MM.1S (cell line): ENCODE measurements around the gene REST.
"Not testable (repeated sequence)": the region's sequence is repeated elsewhere in the genome, so short reads cannot be mapped to it uniquely, and the experiment has no call there.

Experiments
- DNase-seq: peaks from one replicate; pipeline ENCODE4 v3.0.0-alpha.2; 2015
- H2AFZ ChIP-seq: fragments of 300-600 bp; sonication (generic); 2 replicates; pipeline ENCODE4 v1.6.0; 2016; ENCODE audit warnings: antibody characterized with exemption, low read length
- H3F3A ChIP-seq: fragments of 300-600 bp; sonication (generic); 2 replicates; pipeline ENCODE4 v1.6.1; 2016; ENCODE audit warnings: mild to moderate bottlenecking, antibody characterized with exemption, low read length, moderate library complexity, mixed read lengths; ENCODE audit not compliant: insufficient read depth
- H3K27ac ChIP-seq: fragments of 300-600 bp; sonication (generic); 2 replicates; pipeline ENCODE4 v1.5.1; 2016; ENCODE audit warnings: mild to moderate bottlenecking, low read length
- H3K27me3 ChIP-seq: fragments of 300-600 bp; sonication (generic); replicated peaks from 2 replicates; pipeline ENCODE4 v1.6.0; 2016; ENCODE audit warnings: low read length; ENCODE audit not compliant: insufficient read depth
- H3K36me3 ChIP-seq: fragments of 300-600 bp; sonication (generic); replicated peaks from 2 replicates; pipeline ENCODE4 v1.6.1; 2016; ENCODE audit warnings: mild to moderate bottlenecking, low read length, mixed read lengths; ENCODE audit not compliant: insufficient read depth
- H3K4me1 ChIP-seq: fragments of 300-600 bp; sonication (generic); 2 replicates; pipeline ENCODE4 v1.6.1; 2016; ENCODE audit warnings: low read length, mixed read lengths
- H3K4me2 ChIP-seq: fragments of 300-600 bp; sonication (generic); 2 replicates; pipeline ENCODE4 v1.6.0; 2016; ENCODE audit warnings: low read depth, low read length
- H3K4me3 ChIP-seq: fragments of 300-600 bp; sonication (generic); 2 replicates; pipeline ENCODE4 v1.5.1; 2016; ENCODE audit warnings: low read length, mixed read lengths
- H3K79me2 ChIP-seq: fragments of 300-600 bp; sonication (generic); 2 replicates; pipeline ENCODE4 v1.6.1; 2016; ENCODE audit warnings: mixed run types, low read length, mixed read lengths
- H3K9ac ChIP-seq: fragments of 300-600 bp; sonication (generic); 2 replicates; pipeline ENCODE4 v1.6.1; 2016; ENCODE audit warnings: low read length, mixed read lengths
- H3K9me2 ChIP-seq: fragments of 300-600 bp; sonication (generic); replicated peaks from 2 replicates; pipeline ENCODE4 v1.6.1; 2016; ENCODE audit warnings: mild to moderate bottlenecking, low read length, mixed read lengths; ENCODE audit not compliant: insufficient read depth
- H3K9me3 ChIP-seq: fragments of 300-600 bp; sonication (generic); replicated peaks from 2 replicates; pipeline ENCODE4 v1.6.1; 2016; ENCODE audit warnings: mild to moderate bottlenecking, low read length, mixed read lengths; ENCODE audit not compliant: insufficient read depth
- H4K20me1 ChIP-seq: fragments of 300-600 bp; sonication (generic); 2 replicates; pipeline ENCODE4 v1.6.1; 2016; ENCODE audit warnings: mild to moderate bottlenecking, low read length, moderate library complexity, mixed read lengths; ENCODE audit not compliant: insufficient read depth
- EZH2 ChIP-seq: fragments of 300-600 bp; sonication (generic); optimal IDR thresholded peaks from 2 replicates; pipeline ENCODE3; 2017; ENCODE audit warnings: low read depth, mild to moderate bottlenecking, antibody characterized with exemption, low read length, mixed read lengths
- EZH2phosphoT487 ChIP-seq: fragments of 300-600 bp; sonication (generic); IDR thresholded peaks from 2 replicates; pipeline ENCODE4 v1.6.1; 2018; ENCODE audit warnings: antibody characterized with exemption, low read length
- TF ChIP-seq, protein P1 (sequence below): fragments of 300-600 bp; sonication (generic); IDR thresholded peaks from 2 replicates; pipeline ENCODE4 v1.5.1; 2016; ENCODE audit warnings: antibody characterized with exemption, low read length, mixed read lengths

Gene REST

DNA sequence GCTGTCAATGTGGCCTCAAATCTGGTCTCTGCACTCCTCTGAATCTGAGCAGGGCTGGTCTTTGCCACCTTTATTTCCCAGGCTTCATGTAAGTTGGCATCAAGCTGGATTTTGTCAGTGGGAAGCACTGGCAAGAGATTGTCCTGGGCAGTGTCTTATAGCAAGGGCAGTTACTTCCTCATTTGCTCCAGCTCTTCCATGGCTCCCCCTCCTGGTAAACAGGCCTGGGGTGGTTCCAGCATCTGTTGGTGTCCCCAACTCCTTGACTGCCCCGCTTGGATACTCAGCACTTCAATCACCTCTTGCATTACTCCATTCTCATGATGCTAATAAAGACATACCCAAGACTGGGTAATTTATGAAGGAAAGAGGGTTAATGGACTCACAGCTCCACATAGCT is 15.0 kb upstream of the REST start:
- no peaks in the 10 kb centered on the region for H3K79me2 ChIP-seq
- H3K4me1 ChIP-seq: peaks cover 8% of the 10 kb centered on the region; the same call in 1 of the 2 replicates
- TF ChIP-seq EZH2phosphoT487 (no peak), EZH2 (no peak)
- TF ChIP-seq, protein P1, sequence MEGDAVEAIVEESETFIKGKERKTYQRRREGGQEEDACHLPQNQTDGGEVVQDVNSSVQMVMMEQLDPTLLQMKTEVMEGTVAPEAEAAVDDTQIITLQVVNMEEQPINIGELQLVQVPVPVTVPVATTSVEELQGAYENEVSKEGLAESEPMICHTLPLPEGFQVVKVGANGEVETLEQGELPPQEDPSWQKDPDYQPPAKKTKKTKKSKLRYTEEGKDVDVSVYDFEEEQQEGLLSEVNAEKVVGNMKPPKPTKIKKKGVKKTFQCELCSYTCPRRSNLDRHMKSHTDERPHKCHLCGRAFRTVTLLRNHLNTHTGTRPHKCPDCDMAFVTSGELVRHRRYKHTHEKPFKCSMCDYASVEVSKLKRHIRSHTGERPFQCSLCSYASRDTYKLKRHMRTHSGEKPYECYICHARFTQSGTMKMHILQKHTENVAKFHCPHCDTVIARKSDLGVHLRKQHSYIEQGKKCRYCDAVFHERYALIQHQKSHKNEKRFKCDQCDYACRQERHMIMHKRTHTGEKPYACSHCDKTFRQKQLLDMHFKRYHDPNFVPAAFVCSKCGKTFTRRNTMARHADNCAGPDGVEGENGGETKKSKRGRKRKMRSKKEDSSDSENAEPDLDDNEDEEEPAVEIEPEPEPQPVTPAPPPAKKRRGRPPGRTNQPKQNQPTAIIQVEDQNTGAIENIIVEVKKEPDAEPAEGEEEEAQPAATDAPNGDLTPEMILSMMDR: no peak
- no peak overlapping the region for H3K4me3 ChIP-seq
- no peaks in the 10 kb centered on the region for H3K36me3 ChIP-seq
- H3F3A ChIP-seq: no peaks in the 10 kb centered on the region; the same call in 1 of the 2 replicates
- no peak overlapping the region for H2AFZ ChIP-seq
- no peaks in the 10 kb centered on the region for H3K9me3 ChIP-seq
- DNase-seq: no peak
- H3K9ac ChIP-seq: no peak overlapping the region
- H3K27ac ChIP-seq: no peak overlapping the region
- no peak overlapping the region for H3K4me2 ChIP-seq
- H3K27me3 ChIP-seq: no peaks in the 10 kb centered on the region
- H4K20me1 ChIP-seq: no peaks in the 10 kb centered on the region
- no peaks in the 10 kb centered on the region for H3K9me2 ChIP-seq

- not testable (repeated sequence) for H3K9ac ChIP-seq, H3K4me1 ChIP-seq, H3K4me3 ChIP-seq, DNase-seq, H2AFZ ChIP-seq, H3K9me3 ChIP-seq, H3K27me3 ChIP-seq, H3K79me2 ChIP-seq, H3K4me2 ChIP-seq, H3F3A ChIP-seq, H3K36me3 ChIP-seq, H3K9me2 ChIP-seq, H3K27ac ChIP-seq, H4K20me1 ChIP-seq
These were observed 9.9 kb upstream of the REST start for GRCh38 chr4:56897842-56898241.

DNA sequence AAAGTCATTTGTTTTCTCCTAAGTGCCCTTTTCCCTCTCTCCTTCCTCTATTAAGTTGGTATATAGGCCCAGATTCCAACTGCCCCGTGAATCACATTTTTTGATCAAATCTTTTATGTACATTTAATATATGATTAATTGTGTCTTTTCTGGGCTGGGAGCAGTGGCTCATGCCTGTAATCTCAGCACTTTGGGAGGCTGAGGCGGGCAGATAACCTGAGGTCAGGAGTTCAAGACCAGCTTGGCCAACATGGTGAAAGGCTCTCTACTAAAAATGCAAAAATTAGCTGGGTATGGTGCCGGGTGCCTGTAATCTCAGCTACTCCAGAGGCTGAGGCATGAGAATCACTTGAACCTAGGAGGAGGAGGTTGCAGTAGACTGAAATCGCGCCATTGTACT is 7.5 kb upstream of the REST start:
- H3K36me3 ChIP-seq, H4K20me1 ChIP-seq, H3K4me2 ChIP-seq, H3K4me1 ChIP-seq, H3K4me3 ChIP-seq, H3K9me3 ChIP-seq, H3F3A ChIP-seq, H3K9ac ChIP-seq, H3K79me2 ChIP-seq, H2AFZ ChIP-seq, H3K27ac ChIP-seq, H3K9me2 ChIP-seq, H3K27me3 ChIP-seq, DNase-seq: not testable (repeated sequence)

DNA sequence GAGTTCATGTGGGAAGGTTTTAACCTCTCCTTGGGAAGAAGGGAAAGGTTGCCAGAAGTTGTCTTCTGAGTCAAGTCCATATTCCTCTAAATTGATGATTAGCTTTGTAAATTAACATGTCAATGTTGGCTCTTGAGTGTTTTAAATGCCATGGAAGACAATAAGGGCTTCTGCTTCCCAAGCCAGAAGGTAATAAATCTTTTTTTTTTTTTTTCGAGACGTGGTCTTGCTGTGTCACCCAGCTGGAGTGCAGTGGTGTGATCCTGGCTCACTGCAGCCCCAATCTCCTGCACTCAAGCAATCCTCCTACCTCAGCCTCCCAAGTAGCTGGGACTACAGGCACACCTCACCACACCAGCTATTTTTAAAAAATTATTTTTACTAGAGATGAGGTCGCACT is 5.0 kb upstream of the REST start:
- peaks cover 5% of the 10 kb centered on the region; the same call in 1 of the 2 replicates for H3F3A ChIP-seq
- peaks cover 8% of the 10 kb centered on the region; the same call in 1 of the 2 replicates for H3K27me3 ChIP-seq
- H3K9ac ChIP-seq: no peak overlapping the region
- no peaks in the 10 kb centered on the region for H3K9me2 ChIP-seq
- no peaks in the 10 kb centered on the region for H3K9me3 ChIP-seq
- H2AFZ ChIP-seq: no peak overlapping the region
- no peaks in the 10 kb centered on the region for H4K20me1 ChIP-seq
- H3K36me3 ChIP-seq: no peaks in the 10 kb centered on the region
- no peak for DNase-seq
- no peak overlapping the region for H3K27ac ChIP-seq
- H3K79me2 ChIP-seq: no peaks in the 10 kb centered on the region
- TF ChIP-seq, protein P1: no peak
- TF ChIP-seq EZH2 (no peak), EZH2phosphoT487 (no peak)
- peaks cover 7% of the 10 kb centered on the region; the same call in 1 of the 2 replicates for H3K4me1 ChIP-seq
- no peak overlapping the region for H3K4me3 ChIP-seq
- H3K4me2 ChIP-seq: no peak overlapping the region
